T-helper 2 cell (primary cell): ENCODE data around the gene ADAM15.
A peak's percentile ranks its signal among the peaks of the same experiment; 100 is the strongest.

ENCODE experiments used
- DNase-seq, 5 experiments: peaks; one replicate each; pipeline versions ENCODE4 v3.0.0 to v3.0.0-alpha.2; 2012 to 2022

Gene ADAM15

GRCh38 chr1:155073377-155074242 lies 22.5 kb downstream of the ADAM15 start:
- DNase-seq, result peak in 1 of 5 experiments; percentile 79

DNA sequence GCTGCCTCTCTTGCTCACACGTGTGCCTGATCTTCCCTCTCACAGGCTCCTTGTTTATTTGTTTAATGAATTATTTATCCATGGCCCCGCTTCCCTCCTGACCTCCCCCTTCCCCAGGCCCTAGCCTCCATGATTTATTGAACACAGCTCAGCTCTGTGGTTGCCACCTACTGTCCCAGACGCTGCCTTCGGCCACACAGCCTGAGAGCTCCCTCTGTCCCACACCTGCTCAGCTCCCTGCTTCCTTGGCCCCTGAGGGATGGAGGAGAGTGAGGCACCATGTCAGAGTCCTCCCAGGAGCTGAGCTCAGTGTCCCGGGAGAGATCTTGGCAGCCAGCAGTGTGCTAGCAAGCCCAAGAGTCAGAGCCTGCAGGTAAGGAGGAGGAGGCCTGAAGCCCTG lies 24.4 kb downstream of the ADAM15 start:
- no peak for DNase-seq

DNA sequence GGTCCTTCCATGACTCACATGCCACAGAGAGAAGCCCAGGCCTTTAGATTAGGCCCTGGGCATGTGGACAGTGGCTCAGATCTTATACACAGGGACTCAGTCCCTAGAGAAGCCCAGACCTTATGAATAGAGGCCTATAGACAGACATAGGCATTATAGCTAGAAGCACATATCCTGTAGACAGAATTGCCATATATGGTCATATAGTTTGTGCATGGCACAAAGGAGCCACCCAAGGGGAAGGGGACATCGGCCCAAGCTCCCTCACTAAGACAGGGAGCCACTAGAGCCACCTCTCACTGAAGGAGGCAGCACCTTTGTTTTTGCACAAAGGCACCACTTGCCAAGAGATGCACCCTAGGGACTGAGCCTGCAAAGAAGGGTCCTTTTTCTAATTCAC lies 25.3 kb downstream of the ADAM15 start:
- no peak for DNase-seq

DNA sequence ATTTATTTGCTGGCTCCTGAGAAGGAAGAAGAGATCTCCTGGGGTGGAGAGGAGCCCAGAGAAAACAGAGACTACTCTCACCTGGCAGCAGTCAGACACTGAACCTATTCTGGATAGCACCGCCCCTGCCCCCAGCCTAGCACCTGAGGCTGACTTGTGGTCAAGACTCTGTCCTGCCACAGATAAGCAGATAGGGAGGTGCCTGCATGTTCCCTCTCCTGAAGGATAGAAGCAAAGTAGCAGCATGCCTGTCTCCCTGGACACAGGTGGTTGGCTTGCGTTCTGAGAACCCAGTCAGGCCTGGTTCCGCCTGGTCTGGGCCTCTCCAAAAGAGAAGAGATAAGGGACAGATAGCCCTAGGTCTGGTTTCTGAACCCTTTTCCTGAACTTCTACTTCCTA lies 26.2 kb downstream of the ADAM15 start:
- DNase-seq, result no peak

- DNase-seq, result no peak
Observed at GRCh38 chr1:155077758-155078445, 26.8 kb downstream of the ADAM15 start.

- DNase-seq, result peak; percentile 44 to 62 (median 49)
Observed at GRCh38 chr1:155078469-155079209, 27.5 kb downstream of the ADAM15 start, which contains the start of gene EFNA3. Gene EFNA3, plus strand, starts transcription at chr1:155078837. Its CDS starts 105 bp downstream, at chr1:155078942.

DNA sequence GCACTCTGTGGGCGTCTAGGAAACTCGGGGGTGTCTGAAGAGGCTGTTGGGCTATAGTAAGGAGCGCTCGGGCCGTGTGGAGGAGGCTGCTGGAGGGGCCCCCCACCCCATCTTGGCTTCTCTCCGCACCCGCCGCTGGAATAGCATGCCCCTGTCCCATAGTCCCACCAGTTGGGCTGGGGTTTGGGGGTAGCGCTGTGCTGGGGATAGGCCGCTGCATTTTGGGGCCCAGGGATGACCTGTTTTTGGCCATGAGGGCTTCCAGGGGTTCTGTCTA lies 28.0 kb downstream of the ADAM15 start:
- no peak for DNase-seq

- DNase-seq, result no peak
Observed at GRCh38 chr1:155079487-155080311, 28.6 kb downstream of the ADAM15 start.

GRCh38 chr1:155080312-155081228 lies 29.5 kb downstream of the ADAM15 start:
- peak in 2 of 5 experiments; percentile 46 to 51 for DNase-seq

- peak in 1 of 5 experiments; percentile 43 for DNase-seq
Observed at GRCh38 chr1:155081472-155082300, 30.6 kb downstream of the ADAM15 start.

DNA sequence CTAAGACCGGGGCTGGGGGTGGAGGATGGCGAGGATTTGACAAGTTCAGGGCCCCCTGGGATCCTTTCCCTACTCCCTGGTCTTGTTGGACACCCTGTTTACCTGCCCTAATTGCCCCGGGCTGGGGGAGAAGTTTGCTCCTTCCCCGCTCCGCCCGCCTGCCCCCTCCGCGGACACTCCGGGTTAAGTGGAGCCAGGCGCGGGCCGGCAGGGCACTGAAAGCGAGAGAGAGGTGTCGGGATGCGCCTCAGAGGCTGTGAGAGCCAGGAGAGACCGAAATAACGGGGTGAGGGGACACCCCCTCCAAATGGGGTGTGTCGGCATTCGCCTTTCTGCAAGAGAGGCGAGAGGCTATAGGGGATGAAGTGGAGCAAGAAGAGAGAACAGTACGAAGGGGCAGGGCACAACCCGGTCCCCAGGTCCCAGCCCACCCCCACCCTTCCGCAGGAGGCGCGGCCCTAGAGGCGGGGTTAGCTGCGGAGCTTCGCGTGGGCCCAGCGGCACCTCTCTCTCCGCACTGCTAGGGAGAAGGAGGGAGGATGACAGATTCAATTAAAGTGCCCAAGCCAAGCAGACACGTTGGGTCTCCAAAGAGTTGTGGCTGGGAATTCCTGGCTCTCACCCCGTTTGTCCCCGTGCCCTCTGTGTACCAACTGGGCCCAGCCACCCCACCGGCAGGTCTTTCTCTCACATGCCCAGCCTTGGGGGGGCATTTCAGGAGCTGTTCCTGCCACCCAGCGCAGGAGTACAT lies 31.4 kb downstream of the ADAM15 start:
- no peak for DNase-seq

DNA sequence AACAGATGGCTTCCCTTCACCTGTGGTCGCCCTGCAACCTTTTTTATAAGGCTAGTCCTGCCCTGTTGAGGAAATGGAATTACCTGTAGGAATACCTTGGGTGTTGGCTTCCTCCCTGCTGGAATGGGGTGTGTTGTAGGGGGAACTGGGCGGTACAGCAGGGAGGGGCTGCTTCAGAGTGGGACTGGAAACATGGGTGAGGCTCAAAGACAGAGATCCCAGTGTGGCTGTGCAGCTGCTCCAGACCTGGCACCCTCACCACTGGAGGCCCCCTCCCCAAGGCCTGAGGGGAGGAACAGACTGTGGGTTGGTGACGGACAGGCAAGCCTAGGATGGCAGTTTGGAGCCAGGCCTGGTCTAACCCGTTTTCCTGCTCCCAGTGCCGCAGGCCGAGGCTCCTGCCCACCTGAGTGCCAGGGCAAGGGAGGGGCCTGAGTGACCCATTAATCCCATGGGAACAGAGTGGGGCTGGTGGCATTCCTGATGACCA lies 32.0 kb downstream of the ADAM15 start:
- no peak for DNase-seq

- peak in 2 of 5 experiments; percentile 31 to 64 for DNase-seq
Observed at GRCh38 chr1:155083865-155084721, 33.0 kb downstream of the ADAM15 start.

DNA sequence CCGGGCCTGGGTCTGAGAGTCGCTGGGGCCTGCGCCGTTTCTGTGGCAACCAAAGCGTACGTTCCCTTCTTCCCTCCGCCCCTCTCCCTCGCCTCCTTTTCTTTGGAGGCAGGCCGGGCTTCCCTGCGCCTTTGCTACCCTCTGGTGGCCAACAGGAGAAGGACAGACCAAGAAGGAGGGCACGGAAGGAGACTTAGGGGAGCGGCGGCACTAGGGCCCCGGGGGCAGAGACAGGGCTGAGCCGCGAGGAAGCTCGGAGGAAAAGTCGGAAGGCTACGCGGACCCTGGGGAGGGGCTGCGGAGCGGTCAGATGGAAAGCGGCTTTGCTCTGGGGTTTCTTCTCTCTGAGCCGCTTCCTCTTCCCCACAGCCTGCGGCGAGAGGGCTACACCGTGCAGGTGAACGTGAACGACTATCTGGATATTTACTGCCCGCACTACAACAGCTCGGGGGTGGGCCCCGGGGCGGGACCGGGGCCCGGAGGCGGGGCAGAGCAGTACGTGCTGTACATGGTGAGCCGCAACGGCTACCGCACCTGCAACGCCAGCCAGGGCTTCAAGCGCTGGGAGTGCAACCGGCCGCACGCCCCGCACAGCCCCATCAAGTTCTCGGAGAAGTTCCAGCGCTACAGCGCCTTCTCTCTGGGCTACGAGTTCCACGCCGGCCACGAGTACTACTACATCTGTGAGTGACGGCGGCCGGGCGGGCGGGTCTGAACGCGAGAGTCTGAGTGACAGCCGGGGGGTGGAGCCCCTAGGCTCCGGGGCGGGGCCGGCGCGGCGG lies 33.8 kb downstream of the ADAM15 start:
- peak; percentile 82 to 93 (median 85) for DNase-seq

GRCh38 chr1:155085504-155086127 lies 34.5 kb downstream of the ADAM15 start:
- DNase-seq, result peak; percentile 48 to 71 (median 64)

DNA sequence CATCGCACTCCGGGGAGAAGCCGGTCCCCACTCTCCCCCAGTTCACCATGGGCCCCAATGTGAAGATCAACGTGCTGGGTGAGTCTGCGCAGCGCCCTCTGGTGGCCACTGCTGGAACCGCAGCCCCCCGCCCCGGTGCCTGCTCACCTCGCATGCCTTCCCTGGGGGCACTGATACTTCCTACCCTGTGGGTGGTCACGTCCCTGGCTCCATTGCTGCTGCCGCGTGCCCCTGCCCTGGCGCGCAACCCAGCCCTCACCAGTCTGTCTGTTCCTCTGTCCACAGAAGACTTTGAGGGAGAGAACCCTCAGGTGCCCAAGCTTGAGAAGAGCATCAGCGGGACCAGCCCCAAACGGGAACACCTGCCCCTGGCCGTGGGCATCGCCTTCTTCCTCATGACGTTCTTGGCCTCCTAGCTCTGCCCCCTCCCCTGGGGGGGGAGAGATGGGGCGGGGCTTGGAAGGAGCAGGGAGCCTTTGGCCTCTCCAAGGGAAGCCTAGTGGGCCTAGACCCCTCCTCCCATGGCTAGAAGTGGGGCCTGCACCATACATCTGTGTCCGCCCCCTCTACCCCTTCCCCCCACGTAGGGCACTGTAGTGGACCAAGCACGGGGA lies 35.1 kb downstream of the ADAM15 start:
- peak; percentile 67 to 78 (median 72) for DNase-seq
